ENCODE data around the gene PAX5. TPM values are rescaled to one million over a fixed set of nuclear protein-coding genes. Genes with fewer than 3 reads are reported as not detected.

PAX5 gene
- total RNA-seq, 1 donor from 2014 or later: 1.3 TPM

DNA sequence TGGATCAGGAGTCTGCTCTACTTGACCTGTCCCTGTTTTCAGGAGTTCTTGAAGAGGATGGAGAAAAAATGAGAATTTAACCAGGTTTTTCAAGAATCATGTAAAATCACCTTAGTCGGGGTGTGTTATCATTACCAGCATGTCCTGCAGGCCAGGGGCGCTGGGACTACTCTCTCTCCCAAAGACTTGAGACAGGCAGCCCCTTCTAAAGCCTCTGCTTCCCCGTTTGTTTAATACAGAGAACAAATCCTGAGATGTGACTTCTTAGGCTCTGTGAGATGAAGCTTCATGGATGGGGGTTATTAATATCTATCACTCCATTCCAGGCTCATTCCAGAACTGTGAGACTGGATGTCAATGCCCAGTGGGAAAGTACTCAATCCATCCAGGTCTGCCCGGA, 3.0 kb downstream of the PAX5 start:
- Mint-ChIP-seq H3K27ac (ENCODE audit: unreplicated experiment) (no peak overlapping the region), H3K4me1 (ENCODE audit: unreplicated experiment) (peaks cover 27% of the 10 kb centered on the region), H3K36me3 (ENCODE audit: low read depth, unreplicated experiment) (peaks cover 4% of the 10 kb centered on the region), H3K4me3 (ENCODE audit: unreplicated experiment) (no peak overlapping the region), H3K27me3 (ENCODE audit: unreplicated experiment) (peaks cover 27% of the 10 kb centered on the region), H3K9me3 (ENCODE audit: unreplicated experiment) (no peaks in the 10 kb centered on the region)
- TF ChIP-seq, protein P1, sequence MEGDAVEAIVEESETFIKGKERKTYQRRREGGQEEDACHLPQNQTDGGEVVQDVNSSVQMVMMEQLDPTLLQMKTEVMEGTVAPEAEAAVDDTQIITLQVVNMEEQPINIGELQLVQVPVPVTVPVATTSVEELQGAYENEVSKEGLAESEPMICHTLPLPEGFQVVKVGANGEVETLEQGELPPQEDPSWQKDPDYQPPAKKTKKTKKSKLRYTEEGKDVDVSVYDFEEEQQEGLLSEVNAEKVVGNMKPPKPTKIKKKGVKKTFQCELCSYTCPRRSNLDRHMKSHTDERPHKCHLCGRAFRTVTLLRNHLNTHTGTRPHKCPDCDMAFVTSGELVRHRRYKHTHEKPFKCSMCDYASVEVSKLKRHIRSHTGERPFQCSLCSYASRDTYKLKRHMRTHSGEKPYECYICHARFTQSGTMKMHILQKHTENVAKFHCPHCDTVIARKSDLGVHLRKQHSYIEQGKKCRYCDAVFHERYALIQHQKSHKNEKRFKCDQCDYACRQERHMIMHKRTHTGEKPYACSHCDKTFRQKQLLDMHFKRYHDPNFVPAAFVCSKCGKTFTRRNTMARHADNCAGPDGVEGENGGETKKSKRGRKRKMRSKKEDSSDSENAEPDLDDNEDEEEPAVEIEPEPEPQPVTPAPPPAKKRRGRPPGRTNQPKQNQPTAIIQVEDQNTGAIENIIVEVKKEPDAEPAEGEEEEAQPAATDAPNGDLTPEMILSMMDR (IDR thresholded peaks at IDR 0.05; ENCODE audit: unreplicated experiment): no peak
- no peak for DNase-seq (ENCODE audit: low spot score)

DNA sequence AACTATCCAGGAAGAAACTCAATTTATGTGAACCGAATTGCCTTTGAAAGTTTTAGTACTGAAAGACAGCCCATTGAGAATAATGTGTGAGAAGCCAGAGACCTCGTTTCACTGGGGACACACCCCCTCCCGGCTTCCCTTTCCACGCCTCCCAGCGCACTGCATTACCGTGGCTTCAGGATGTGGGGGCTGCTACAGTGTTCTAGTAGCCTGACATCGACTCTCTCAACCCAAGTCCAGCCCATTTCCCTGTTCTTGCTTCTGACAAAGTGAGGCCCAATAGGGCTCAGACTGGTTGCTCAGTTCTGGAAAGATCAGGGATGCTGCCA, 3.5 kb downstream of the PAX5 start:
- no peaks in the 10 kb centered on the region for H3K9me3 Mint-ChIP-seq (ENCODE audit: unreplicated experiment)
- H3K4me1 Mint-ChIP-seq (ENCODE audit: unreplicated experiment): peaks cover 28% of the 10 kb centered on the region
- H3K27me3 Mint-ChIP-seq (ENCODE audit: unreplicated experiment): peaks cover 27% of the 10 kb centered on the region
- H3K27ac Mint-ChIP-seq (ENCODE audit: unreplicated experiment): no peak overlapping the region
- no peak overlapping the region for H3K4me3 Mint-ChIP-seq (ENCODE audit: unreplicated experiment)
- no peak for DNase-seq (ENCODE audit: low spot score)
- TF ChIP-seq, protein P1 (IDR thresholded peaks at IDR 0.05; ENCODE audit: unreplicated experiment): no peak
- no peaks in the 10 kb centered on the region for H3K36me3 Mint-ChIP-seq (ENCODE audit: low read depth, unreplicated experiment)

DNA sequence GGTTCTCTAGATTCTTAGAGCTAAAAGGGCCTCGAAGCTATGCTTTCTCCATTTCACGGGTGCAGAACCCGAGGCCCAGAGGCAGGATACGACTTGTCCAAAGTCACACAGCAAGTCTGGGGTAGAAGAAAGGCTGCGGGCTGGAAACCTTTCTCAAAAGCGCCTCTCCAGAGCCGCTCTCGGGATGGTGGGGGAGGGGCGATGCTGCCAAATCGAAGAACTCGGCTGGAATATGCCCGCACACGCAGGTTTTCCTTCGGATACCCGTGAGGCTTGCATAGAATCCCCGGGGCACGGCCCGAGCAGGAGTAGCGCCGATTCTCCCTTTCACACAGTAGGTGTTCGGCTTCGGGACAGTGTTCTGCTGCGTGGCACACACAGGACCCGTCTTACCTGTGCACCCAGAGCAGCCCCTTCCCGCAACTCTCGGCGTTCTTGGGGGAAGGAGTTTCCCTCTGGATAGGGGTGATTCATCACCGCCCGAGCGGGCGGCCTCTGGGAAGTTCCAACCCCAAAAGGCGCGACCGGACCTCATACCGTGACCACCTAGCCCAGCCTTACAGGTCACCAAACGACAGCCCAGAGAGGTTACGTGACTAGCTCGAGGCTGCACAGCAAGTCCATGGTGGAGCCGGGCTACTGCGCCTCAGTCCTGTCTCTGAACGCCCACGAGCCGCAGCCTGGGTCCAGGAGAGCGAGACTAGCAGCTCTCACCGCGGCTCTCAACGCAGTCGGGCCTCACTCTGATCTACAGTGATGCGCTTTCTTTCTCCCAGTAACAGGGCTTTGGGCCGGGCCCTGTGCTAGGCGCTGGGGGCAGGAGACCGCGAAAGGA, 4.1 kb downstream of the PAX5 start:
- TF ChIP-seq, protein P1 (IDR thresholded peaks at IDR 0.05; ENCODE audit: unreplicated experiment): no peak
- Mint-ChIP-seq H3K27ac (ENCODE audit: unreplicated experiment) (no peak overlapping the region), H3K9me3 (ENCODE audit: unreplicated experiment) (no peaks in the 10 kb centered on the region), H3K36me3 (ENCODE audit: low read depth, unreplicated experiment) (no peaks in the 10 kb centered on the region), H3K4me1 (ENCODE audit: unreplicated experiment) (peaks cover 25% of the 10 kb centered on the region), H3K4me3 (ENCODE audit: unreplicated experiment) (no peak overlapping the region), H3K27me3 (ENCODE audit: unreplicated experiment) (peaks cover 28% of the 10 kb centered on the region)
- DNase-seq (ENCODE audit: low spot score): no peak

DNA sequence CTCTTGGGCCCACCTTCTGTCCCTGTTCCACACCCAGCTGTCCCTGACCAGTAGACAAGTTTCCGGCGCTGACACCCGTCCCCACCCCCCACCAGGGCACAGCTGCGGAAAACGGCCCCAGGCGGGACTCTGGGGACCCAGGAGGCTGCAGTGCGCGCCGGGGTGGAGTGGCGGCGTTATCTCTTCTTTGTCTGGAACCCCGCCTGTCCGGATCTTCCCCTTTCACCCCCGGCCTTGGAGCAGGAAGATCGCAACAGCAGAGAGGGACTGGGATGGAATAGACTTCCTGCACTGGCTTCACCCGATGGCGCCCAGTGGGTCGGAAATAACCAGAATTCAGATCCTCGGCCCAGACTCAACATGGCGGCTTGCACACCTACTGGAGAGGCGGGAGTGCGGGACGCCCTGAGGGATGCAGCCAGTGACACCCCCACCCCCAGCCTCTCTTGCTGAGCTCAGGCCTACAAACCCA, 4.7 kb downstream of the PAX5 start:
- H3K4me3 Mint-ChIP-seq (ENCODE audit: unreplicated experiment): no peak overlapping the region
- DNase-seq (ENCODE audit: low spot score): no peak

More for the DNA sequence above, 4.7 kb downstream of the PAX5 start:
- TF ChIP-seq, protein P1 (IDR thresholded peaks at IDR 0.05; ENCODE audit: unreplicated experiment): no peak
- Mint-ChIP-seq H3K36me3 (ENCODE audit: low read depth, unreplicated experiment) (no peaks in the 10 kb centered on the region), H3K27ac (ENCODE audit: unreplicated experiment) (no peak overlapping the region), H3K27me3 (ENCODE audit: unreplicated experiment) (peaks cover 33% of the 10 kb centered on the region), H3K4me1 (ENCODE audit: unreplicated experiment) (peaks cover 22% of the 10 kb centered on the region), H3K9me3 (ENCODE audit: unreplicated experiment) (no peaks in the 10 kb centered on the region)

Measured in endothelial cell (in vitro differentiated cells).